Upper lobe of right lung (tissue), 1 donor: ENCODE measurements around the gene UBE2G1. TPM values are rescaled to one million over a fixed set of nuclear protein-coding genes. Genes with fewer than 3 reads are reported as not detected.

Experiments
- ATAC-seq: fragments of 200-7000 bp; cut with Tn5 transposase; one replicate; pipeline ENCODE4 v1.9.1; 2020; ENCODE audit warnings: mild to moderate bottlenecking, moderate library complexity
- DNase-seq: peaks from one replicate; pipeline ENCODE4 v3.0.0-alpha.2; 2020
- H3K27ac ChIP-seq: fragments of 200-600 bp; one replicate; pipeline ENCODE4 v1.8.0; 2022
- H3K27me3 ChIP-seq: fragments of 200-600 bp; one replicate; pipeline ENCODE4 v1.8.0; 2022; ENCODE audit warnings: mild to moderate bottlenecking
- H3K36me3 ChIP-seq: fragments of 200-600 bp; one replicate; pipeline ENCODE4 v1.8.0; 2022
- H3K4me1 ChIP-seq: fragments of 200-600 bp; one replicate; pipeline ENCODE4 v1.8.0; 2022
- H3K4me3 ChIP-seq: fragments of 200-600 bp; one replicate; pipeline ENCODE4 v1.8.0; 2022; ENCODE audit warnings: mild to moderate bottlenecking
- H3K9me3 ChIP-seq: fragments of 200-600 bp; one replicate; pipeline ENCODE4 v1.8.0; 2022
- CTCF ChIP-seq: fragments of 200-600 bp; IDR thresholded peaks from one replicate; pipeline ENCODE4 v1.8.0; 2022; ENCODE audit warnings: antibody characterized with exemption
- intact Hi-C: fragments of 100-400 bp; cut with DNase I; formaldehyde crosslinking; loops from one replicate; pipeline ENCODE4 v1.11.0; 2022
- total RNA-seq: library from RNA; stranded (reverse); fragmentation: NEBNext Ultra II Directional; extraction: Animal tissue kit (Norgen Biotek cat#: 25700); gene quantifications from one replicate; pipeline ENCODE4 v1.2.1, GENCODE V29; 2021
- donor health status: DM: no; HTN: yes; CAD: no; lungs with severe emphysema.

UBE2G1 gene
- total RNA-seq, 1 donor from 2014 or later = 38.4 TPM

GRCh38 chr17:4221899-4222659, 144.4 kb downstream of the UBE2G1 start:
- TF ChIP-seq CTCF = no peak
- ATAC-seq = no peak
- no peak for DNase-seq
- H3K4me3 ChIP-seq = no peak overlapping the region
- no peaks in the 10 kb centered on the region for H3K9me3 ChIP-seq
- no peaks in the 10 kb centered on the region for H3K27me3 ChIP-seq
- intact Hi-C loops = no loop called here
- H3K27ac ChIP-seq = no peak overlapping the region
- H3K4me1 ChIP-seq = no peaks in the 10 kb centered on the region
- peaks cover 27% of the 10 kb centered on the region for H3K36me3 ChIP-seq

- no peak for TF ChIP-seq CTCF
- H3K4me3 ChIP-seq = no peak overlapping the region
- H3K36me3 ChIP-seq = peaks cover 33% of the 10 kb centered on the region
- no peak overlapping the region for H3K27ac ChIP-seq
- H3K4me1 ChIP-seq = no peaks in the 10 kb centered on the region
- no peaks in the 10 kb centered on the region for H3K9me3 ChIP-seq
- DNase-seq (no peak), ATAC-seq (no peak)
- H3K27me3 ChIP-seq = no peaks in the 10 kb centered on the region
- intact Hi-C loops = no loop called here
These were observed 145.3 kb downstream of the UBE2G1 start for GRCh38 chr17:4221163-4221562.

- Histone ChIP-seq H3K4me3 (no peak overlapping the region), H3K4me1 (no peaks in the 10 kb centered on the region), H3K27ac (no peak overlapping the region), H3K9me3 (no peaks in the 10 kb centered on the region), H3K36me3 (peaks cover 33% of the 10 kb centered on the region), H3K27me3 (no peaks in the 10 kb centered on the region)
- no peak for DNase-seq
- intact Hi-C loops = no loop called here
- peak; percentile 88 for ATAC-seq
- TF ChIP-seq CTCF = no peak
These were observed 145.8 kb downstream of the UBE2G1 start for GRCh38 chr17:4220655-4221054.

Other genes starting within 250 kb of the UBE2G1 start
- 50.9 TPM for gene ZZEF1, start 223.6 kb downstream of the UBE2G1 start, total RNA-seq
- gene CYB5D2, start 223.5 kb downstream of the UBE2G1 start, total RNA-seq = 12.5 TPM
- gene ANKFY1, start 102.7 kb downstream of the UBE2G1 start, total RNA-seq = 64.8 TPM
- 0.87 TPM for gene SPNS3, start 67.3 kb upstream of the UBE2G1 start, total RNA-seq
- gene SPNS2, start 132.2 kb upstream of the UBE2G1 start, total RNA-seq = 67.0 TPM
- 46.7 TPM for gene MYBBP1A, start 188.7 kb upstream of the UBE2G1 start, total RNA-seq
- gene GGT6, start 193.9 kb upstream of the UBE2G1 start, total RNA-seq = 5.6 TPM
- 2.7 TPM for gene SMTNL2, start 217.9 kb upstream of the UBE2G1 start, total RNA-seq